Measurements from ENCODE around the gene OGFOD1. TPM values are rescaled to one million over a fixed set of nuclear protein-coding genes. Genes with fewer than 3 reads are reported as not detected.

The OGFOD1 gene
- total and polyA plus RNA-seq, 2 of the 13 experiments (the other 11 are each of a cell fraction or from before 2014, with no cell fraction given), result 35.2 to 81.3 TPM

- TF ChIP-seq NR0B2 (CRISPR knock-in tag; IDR thresholded peaks at IDR 0.05), result peak; percentile 44; the same call in 1 of the 2 replicates
- TF ChIP-seq ZFAT (CRISPR knock-in tag; conservative IDR thresholded peaks at IDR 0.05), result peak; percentile 70
- peak; percentile 16 for TF ChIP-seq ZNF691 (CRISPR knock-in tag; IDR thresholded peaks at IDR 0.05; ENCODE audit: borderline replicate concordance, low read depth)
- peak; percentile 13; the same call in 1 of the 2 replicates for TF ChIP-seq NR2F2 (IDR thresholded peaks at IDR 0.05; ENCODE audit: borderline replicate concordance, low read depth)
- TF ChIP-seq ZNF609 (CRISPR knock-in tag; IDR thresholded peaks at IDR 0.05; ENCODE audit: borderline replicate concordance), result 0 out of 2 replicates have a peak, but pooled peaks have one; percentile 32
- no peak for TF ChIP-seq TERF1 (CRISPR knock-in tag; IDR thresholded peaks at IDR 0.05)
- peak; percentile 39; the same call in 1 of the 2 replicates for TF ChIP-seq AKAP8 (CRISPR knock-in tag; IDR thresholded peaks at IDR 0.05)
- TF ChIP-seq HDAC2 (CRISPR knock-in tag; IDR thresholded peaks at IDR 0.05), result peak; percentile 41; the same call in 1 of the 2 replicates
- TF ChIP-seq MAFF (IDR thresholded peaks at IDR 0.05; ENCODE audit: low read depth, low read length), result no peak
- no peak for TF ChIP-seq HOXA7 (CRISPR knock-in tag; IDR thresholded peaks at IDR 0.05)
- TF ChIP-seq ZXDC (CRISPR knock-in tag; IDR thresholded peaks at IDR 0.05), result peak; percentile 83; the same call in 1 of the 2 replicates
- peak; percentile 72; the same call in 1 of the 2 replicates for TF ChIP-seq MZF1 (CRISPR knock-in tag; IDR thresholded peaks at IDR 0.05; ENCODE audit: borderline replicate concordance)
- peak; percentile 16; the same call in 1 of the 2 replicates for TF ChIP-seq RFX5 (IDR thresholded peaks at IDR 0.05; ENCODE audit: low read depth, low read length)
- TF ChIP-seq ZNF281 (CRISPR knock-in tag; IDR thresholded peaks at IDR 0.05; ENCODE audit: borderline replicate concordance), result no peak
Observed at GRCh38 chr16:56450986-56451752, at the start of gene OGFOD1, which contains the start of gene NUDT21 (continued).

All from HepG2 (cell line).